ENCODE results near the gene EFNA1.

EFNA1 gene

DNA sequence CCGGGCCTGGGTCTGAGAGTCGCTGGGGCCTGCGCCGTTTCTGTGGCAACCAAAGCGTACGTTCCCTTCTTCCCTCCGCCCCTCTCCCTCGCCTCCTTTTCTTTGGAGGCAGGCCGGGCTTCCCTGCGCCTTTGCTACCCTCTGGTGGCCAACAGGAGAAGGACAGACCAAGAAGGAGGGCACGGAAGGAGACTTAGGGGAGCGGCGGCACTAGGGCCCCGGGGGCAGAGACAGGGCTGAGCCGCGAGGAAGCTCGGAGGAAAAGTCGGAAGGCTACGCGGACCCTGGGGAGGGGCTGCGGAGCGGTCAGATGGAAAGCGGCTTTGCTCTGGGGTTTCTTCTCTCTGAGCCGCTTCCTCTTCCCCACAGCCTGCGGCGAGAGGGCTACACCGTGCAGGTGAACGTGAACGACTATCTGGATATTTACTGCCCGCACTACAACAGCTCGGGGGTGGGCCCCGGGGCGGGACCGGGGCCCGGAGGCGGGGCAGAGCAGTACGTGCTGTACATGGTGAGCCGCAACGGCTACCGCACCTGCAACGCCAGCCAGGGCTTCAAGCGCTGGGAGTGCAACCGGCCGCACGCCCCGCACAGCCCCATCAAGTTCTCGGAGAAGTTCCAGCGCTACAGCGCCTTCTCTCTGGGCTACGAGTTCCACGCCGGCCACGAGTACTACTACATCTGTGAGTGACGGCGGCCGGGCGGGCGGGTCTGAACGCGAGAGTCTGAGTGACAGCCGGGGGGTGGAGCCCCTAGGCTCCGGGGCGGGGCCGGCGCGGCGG lies 42.8 kb upstream of the EFNA1 start:
- Histone ChIP-seq H3K4me3 (ENCODE audit: low read length) (peak overlapping the region; percentile 84), H3K9me3 (replicated peaks; ENCODE audit: insufficient read depth, low read length) (no peaks in the 10 kb centered on the region), H3K36me3 (replicated peaks; ENCODE audit: insufficient read depth, low read length) (no peaks in the 10 kb centered on the region), H3F3A (ENCODE audit: insufficient read depth, low read length) (peaks cover 16% of the 10 kb centered on the region), H3K79me2 (ENCODE audit: low read length) (no peaks in the 10 kb centered on the region), H4K20me1 (ENCODE audit: insufficient read depth, low read length) (no peaks in the 10 kb centered on the region), H3K4me2 (ENCODE audit: low read depth, low read length) (peak overlapping the region; percentile 100), H3K27ac (ENCODE audit: low read length) (peak overlapping the region; percentile 49; the same call in 1 of the 2 replicates), H3K27me3 (replicated peaks; ENCODE audit: insufficient read depth, low read length) (peaks cover 41% of the 10 kb centered on the region), H3K9ac (ENCODE audit: low read length) (peak overlapping the region; percentile 54; the same call in 1 of the 2 replicates), H2AFZ (ENCODE audit: low read length) (peak overlapping the region; percentile 88), H3K9me2 (replicated peaks; ENCODE audit: insufficient read depth, low read length) (no peaks in the 10 kb centered on the region), H3K4me1 (ENCODE audit: low read length) (peaks cover 34% of the 10 kb centered on the region)
- DNase-seq, result peak; percentile 96
- no peak for TF ChIP-seq EZH2phosphoT487 (IDR thresholded peaks at IDR 0.05; ENCODE audit: low read length)
- TF ChIP-seq CTCF (IDR thresholded peaks at IDR 0.05; ENCODE audit: low read length), result peak; percentile 98
- no peak for TF ChIP-seq EZH2 (optimal IDR thresholded peaks at IDR 0.05; ENCODE audit: low read depth, low read length)

- no peaks in the 10 kb centered on the region for H4K20me1 ChIP-seq (ENCODE audit: insufficient read depth, low read length)
- H3K27ac ChIP-seq (ENCODE audit: low read length), result peak overlapping the region; percentile 49; the same call in 1 of the 2 replicates
- H3K4me3 ChIP-seq (ENCODE audit: low read length), result peak overlapping the region; percentile 84
- H2AFZ ChIP-seq (ENCODE audit: low read length), result peak overlapping the region; percentile 88
- no peaks in the 10 kb centered on the region for H3K79me2 ChIP-seq (ENCODE audit: low read length)
- peaks cover 16% of the 10 kb centered on the region for H3F3A ChIP-seq (ENCODE audit: insufficient read depth, low read length)
- no peaks in the 10 kb centered on the region for H3K9me3 ChIP-seq (replicated peaks; ENCODE audit: insufficient read depth, low read length)
- TF ChIP-seq EZH2 (optimal IDR thresholded peaks at IDR 0.05; ENCODE audit: low read depth, low read length) (no peak), EZH2phosphoT487 (IDR thresholded peaks at IDR 0.05; ENCODE audit: low read length) (no peak), CTCF (IDR thresholded peaks at IDR 0.05; ENCODE audit: low read length) (no peak)
- peak overlapping the region; percentile 54; the same call in 1 of the 2 replicates for H3K9ac ChIP-seq (ENCODE audit: low read length)
- H3K36me3 ChIP-seq (replicated peaks; ENCODE audit: insufficient read depth, low read length), result no peaks in the 10 kb centered on the region
- no peaks in the 10 kb centered on the region for H3K9me2 ChIP-seq (replicated peaks; ENCODE audit: insufficient read depth, low read length)
- H3K4me1 ChIP-seq (ENCODE audit: low read length), result peaks cover 28% of the 10 kb centered on the region
- H3K27me3 ChIP-seq (replicated peaks; ENCODE audit: insufficient read depth, low read length), result peaks cover 34% of the 10 kb centered on the region
- H3K4me2 ChIP-seq (ENCODE audit: low read depth, low read length), result peak overlapping the region; percentile 100
- DNase-seq, result peak; percentile 75
These were observed 42.1 kb upstream of the EFNA1 start for GRCh38 chr1:155085504-155086127.

DNA sequence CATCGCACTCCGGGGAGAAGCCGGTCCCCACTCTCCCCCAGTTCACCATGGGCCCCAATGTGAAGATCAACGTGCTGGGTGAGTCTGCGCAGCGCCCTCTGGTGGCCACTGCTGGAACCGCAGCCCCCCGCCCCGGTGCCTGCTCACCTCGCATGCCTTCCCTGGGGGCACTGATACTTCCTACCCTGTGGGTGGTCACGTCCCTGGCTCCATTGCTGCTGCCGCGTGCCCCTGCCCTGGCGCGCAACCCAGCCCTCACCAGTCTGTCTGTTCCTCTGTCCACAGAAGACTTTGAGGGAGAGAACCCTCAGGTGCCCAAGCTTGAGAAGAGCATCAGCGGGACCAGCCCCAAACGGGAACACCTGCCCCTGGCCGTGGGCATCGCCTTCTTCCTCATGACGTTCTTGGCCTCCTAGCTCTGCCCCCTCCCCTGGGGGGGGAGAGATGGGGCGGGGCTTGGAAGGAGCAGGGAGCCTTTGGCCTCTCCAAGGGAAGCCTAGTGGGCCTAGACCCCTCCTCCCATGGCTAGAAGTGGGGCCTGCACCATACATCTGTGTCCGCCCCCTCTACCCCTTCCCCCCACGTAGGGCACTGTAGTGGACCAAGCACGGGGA lies 41.4 kb upstream of the EFNA1 start:
- no peaks in the 10 kb centered on the region for H3K9me3 ChIP-seq (replicated peaks; ENCODE audit: insufficient read depth, low read length)

More for the DNA sequence above, 41.4 kb upstream of the EFNA1 start:
- Histone ChIP-seq H2AFZ (ENCODE audit: low read length) (peak overlapping the region; percentile 88; the same call in 1 of the 2 replicates), H3K27ac (ENCODE audit: low read length) (no peak overlapping the region), H3F3A (ENCODE audit: insufficient read depth, low read length) (peaks cover 13% of the 10 kb centered on the region), H3K4me3 (ENCODE audit: low read length) (peak overlapping the region; percentile 84), H3K79me2 (ENCODE audit: low read length) (no peaks in the 10 kb centered on the region), H3K36me3 (replicated peaks; ENCODE audit: insufficient read depth, low read length) (no peaks in the 10 kb centered on the region), H3K9me2 (replicated peaks; ENCODE audit: insufficient read depth, low read length) (no peaks in the 10 kb centered on the region), H3K4me2 (ENCODE audit: low read depth, low read length) (peak overlapping the region; percentile 100), H4K20me1 (ENCODE audit: insufficient read depth, low read length) (no peaks in the 10 kb centered on the region), H3K9ac (ENCODE audit: low read length) (no peak overlapping the region), H3K4me1 (ENCODE audit: low read length) (peaks cover 27% of the 10 kb centered on the region), H3K27me3 (replicated peaks; ENCODE audit: insufficient read depth, low read length) (peaks cover 27% of the 10 kb centered on the region)
- peak; percentile 83 for DNase-seq
- peak; percentile 99 for TF ChIP-seq CTCF (IDR thresholded peaks at IDR 0.05; ENCODE audit: low read length)
- no peak for TF ChIP-seq EZH2phosphoT487 (IDR thresholded peaks at IDR 0.05; ENCODE audit: low read length)
